Measurements from ENCODE around the gene CRADD.

DNA sequence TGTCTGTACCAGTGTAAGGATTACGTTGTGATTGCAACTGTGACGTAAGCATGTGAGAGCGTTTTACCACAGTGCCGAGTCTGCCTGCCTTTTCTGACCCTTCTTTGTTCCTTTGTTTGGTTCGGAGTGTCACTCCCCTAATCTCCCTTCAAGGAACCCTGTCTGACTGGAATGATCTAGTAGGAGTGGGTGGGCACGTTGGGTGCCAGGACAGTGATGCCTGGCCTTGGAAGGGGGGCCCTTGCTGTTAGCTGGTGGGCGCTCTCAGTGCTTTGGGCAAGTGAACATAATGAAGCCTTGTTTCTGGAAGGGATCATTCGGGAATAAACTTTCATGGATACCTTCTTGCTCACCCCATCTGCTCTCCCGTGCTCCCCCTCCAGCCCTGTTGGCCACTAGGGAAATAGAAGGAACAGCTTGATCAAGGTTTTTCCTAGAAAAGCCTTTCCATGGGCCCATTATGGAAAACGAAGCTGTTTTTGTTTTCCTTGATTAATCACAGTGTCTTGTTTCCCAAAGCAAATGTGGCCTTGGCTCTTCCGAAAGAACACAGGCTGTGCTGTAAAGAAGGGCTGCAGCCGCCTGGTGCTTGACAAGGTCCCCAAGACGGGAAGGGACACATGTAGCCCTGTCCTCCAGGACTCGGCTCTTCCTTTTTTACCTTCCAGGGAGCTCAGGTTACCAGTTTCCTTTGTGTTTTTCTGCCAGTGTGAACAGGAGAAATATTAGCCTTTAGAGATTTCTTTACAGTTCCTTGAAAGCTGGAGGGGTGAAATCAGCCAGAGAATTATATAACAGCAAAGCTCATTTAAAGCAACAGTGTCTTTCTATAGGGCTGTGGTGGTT, 215.5 kb downstream of the CRADD start:
- no peak for TF ChIP-seq CTCF (IDR thresholded peaks at IDR 0.05)
- TF ChIP-seq POLR2A (IDR thresholded peaks at IDR 0.05; ENCODE audit: low read depth), result no peak
- TF ChIP-seq POLR2AphosphoS5 (IDR thresholded peaks at IDR 0.05), result no peak
- no peak for TF ChIP-seq EP300 (IDR thresholded peaks at IDR 0.05)
